Right renal pelvis (tissue), 4 donors: Measurements from ENCODE around the gene LSM5. TPM values are rescaled to one million over a fixed set of nuclear protein-coding genes. Genes with fewer than 3 reads are reported as not detected.
"Not testable (repeated sequence)": the region's sequence is repeated elsewhere in the genome, so short reads cannot be mapped to it uniquely, and the experiment has no call there.

Source experiments
- DNase-seq, 4 donors: peaks; one replicate each; pipeline ENCODE4 v3.0.0-alpha.2; 2013; ENCODE audit warnings: low read depth in 4 of 4, low spot score in 3 of 4, missing footprints in 1 of 4
- polyA plus RNA-seq, 4 donors: library from polyadenylated mRNA; unstranded; fragments of 120-200 nt; gene quantifications; one replicate each; pipeline ENCODE4 v1.2.1, GENCODE V29; 2013; ENCODE audit not compliant: insufficient read length in 4 of 4

LSM5 gene
- polyA plus RNA-seq, 4 donors: 79.0 to 97.6 (median 91.0) TPM

- DNase-seq: not testable (repeated sequence)
Measured at GRCh38 chr7:32464641-32465416, 25.4 kb downstream of the LSM5 start.

DNA sequence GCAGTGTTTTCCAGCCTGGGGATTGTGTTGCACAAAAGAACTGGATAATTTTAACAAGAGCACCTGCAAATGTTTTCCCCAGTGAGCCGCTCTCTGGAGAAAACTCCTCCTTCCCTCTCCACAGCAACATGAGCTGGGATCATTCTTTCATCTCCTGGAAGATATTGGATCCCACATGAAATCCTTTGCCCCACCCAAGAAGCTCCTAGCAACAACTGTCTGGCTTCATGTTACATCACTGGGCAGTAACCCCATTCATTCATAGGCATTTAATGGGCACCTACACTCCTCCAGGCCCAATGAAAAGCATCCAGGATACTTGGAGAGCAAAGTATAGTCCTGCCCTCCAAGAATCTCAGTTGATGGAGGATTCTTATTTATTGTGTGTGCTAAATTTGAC lies 27.2 kb downstream of the LSM5 start:
- no peak for DNase-seq

- no peak for DNase-seq
Measured at GRCh38 chr7:32462451-32462850, 27.7 kb downstream of the LSM5 start.

GRCh38 chr7:32461484-32461883 lies 28.7 kb downstream of the LSM5 start:
- DNase-seq: no peak

DNA sequence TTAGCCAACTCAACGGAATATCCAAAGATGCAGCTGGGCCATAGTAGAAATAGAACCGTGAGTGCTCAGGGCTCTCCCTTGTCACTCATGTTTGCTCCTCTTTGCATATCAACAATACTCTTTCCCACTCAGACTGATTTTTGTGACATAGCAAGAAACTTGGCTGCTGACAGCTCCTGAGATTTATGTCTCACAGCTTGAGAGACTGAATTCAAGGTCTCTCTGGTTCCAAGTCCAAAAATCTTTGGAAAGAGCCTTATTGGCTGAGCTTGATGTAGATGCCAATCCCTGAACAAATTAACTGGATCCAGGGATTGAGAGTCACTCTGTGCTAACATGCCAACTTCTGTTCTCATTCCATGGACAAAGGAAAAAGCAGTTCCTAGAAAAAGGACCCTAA lies 30.4 kb downstream of the LSM5 start:
- no peak for DNase-seq

DNA sequence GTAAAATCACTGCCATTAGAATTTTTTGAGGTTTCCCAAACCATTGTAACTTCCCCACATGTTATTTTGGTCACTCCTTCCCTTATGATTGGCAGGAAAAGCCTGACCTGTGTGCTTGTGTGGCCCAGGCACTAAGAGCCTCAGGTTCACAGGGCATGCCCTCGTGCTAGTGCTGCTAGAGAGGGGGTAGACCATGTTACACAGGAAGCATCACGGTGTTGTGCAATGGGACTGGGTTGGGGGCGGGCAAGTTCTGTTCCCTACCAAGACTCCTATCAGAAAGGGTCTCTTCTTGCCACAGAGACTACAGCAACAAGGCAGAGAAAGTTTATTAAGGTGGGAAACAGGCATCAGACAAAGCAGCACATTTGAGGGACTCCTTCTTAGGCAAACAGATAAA lies 32.2 kb downstream of the LSM5 start:
- DNase-seq: no peak

DNA sequence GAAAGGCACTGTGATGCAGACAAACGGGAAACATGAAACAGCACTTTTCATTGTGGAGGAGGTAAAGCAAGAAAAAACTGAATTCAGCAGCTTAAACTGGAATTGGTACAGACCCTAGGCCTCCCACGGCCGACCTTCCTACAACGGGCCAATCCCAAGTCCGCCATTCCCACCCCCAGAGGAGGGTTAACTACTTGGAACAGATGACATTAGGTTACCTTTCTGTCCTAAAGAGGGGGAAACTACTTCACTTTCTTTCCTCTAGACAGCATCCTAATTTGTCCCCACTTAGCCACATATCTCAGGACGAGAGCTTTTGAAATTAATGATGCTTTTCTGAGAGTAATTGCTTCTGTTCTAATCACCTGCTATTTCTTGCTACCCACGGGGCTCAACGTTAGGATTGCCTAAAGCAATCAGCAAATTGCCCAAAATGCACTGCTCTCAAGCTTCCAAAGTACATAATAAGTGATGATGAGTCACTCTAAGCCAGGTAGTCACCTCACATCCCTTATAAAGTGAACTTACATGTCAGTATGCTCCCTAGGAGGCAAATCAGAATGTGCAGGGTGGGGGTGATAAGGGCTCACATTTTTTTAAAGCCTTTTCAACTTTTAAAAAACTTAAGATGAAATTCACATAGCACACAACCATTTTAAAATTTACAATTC lies 36.7 kb downstream of the LSM5 start:
- DNase-seq: no peak

DNA sequence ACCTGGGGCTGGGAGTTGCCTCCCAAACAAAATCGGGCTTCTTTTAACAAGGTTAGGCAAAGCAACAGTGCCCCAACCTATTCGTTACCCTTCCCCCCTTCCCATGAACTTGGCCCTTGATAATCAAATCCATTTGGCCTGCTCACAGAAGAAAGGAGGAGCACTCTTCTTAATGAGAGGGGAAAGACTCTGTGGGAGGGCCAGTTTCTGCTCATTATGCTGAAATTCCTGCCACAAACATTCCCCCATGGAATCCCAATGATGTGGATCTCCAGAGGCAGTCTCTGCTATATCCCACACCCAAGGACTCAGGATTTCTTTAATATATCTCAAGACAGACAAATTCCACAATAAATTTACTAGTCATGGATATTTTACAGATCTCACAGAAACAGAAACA lies 43.0 kb downstream of the LSM5 start:
- no peak for DNase-seq

GRCh38 chr7:32436146-32436928 lies 53.8 kb downstream of the LSM5 start:
- no peak for DNase-seq

Other genes with a start within 250 kb of the LSM5 start
- gene AVL9, start 5.1 kb upstream of the LSM5 start, polyA plus RNA-seq: 10 to 100 TPM; 24.5 to 30.3 (median 29.0) TPM